K562 (cell line): ENCODE data around the gene ACSM5. TPM values are rescaled to one million over a fixed set of nuclear protein-coding genes. Genes with fewer than 3 reads are reported as not detected.
"Not testable (repeated sequence)": the region's sequence is repeated elsewhere in the genome, so short reads cannot be mapped to it uniquely, and the experiment has no call there.

ENCODE experiments used
- ATAC-seq: fragments of 200-7000 bp; cut with Tn5 transposase; 3 replicates; pipeline ENCODE4 v1.9.1; 2020; ENCODE audit warnings: moderate library complexity
- BruUV-seq: library from RNA; stranded (reverse); fragments of 400-500 nt; replicated peaks from 2 replicates; lab custom pipeline; 2021; lab: Mats Ljungman, UMichigan
- CTCF ChIA-PET: fragments of 300-600 bp; formaldehyde crosslinking; extraction: SDS; loops from one replicate; lab custom pipeline; 2021; ENCODE audit warnings: low intra/inter-chr PET ratio; lab: Yijun Ruan, JAX
- POLR2A ChIA-PET: fragments of 300-600, 350-650 bp; sonication (Branson Sonifier 250); formaldehyde crosslinking; extraction: SDS; loops from one replicate; lab custom pipeline; 2021; ENCODE audit warnings: antibody characterized with exemption, inconsistent platforms; lab: Yijun Ruan, JAX
- DNase-seq, 4 experiments: peaks; one replicate each; pipeline versions ENCODE4 v3.0.0 to v3.0.0-alpha.2; 2011 to 2018; ENCODE audit warnings: low spot score in 3 of 4, mixed read lengths in 3 of 4; ENCODE audit errors: extremely low read depth in 1 of 4
- FAIRE-seq: peaks from 2 replicates; lab custom pipeline; 2011; peaks lifted over from hg19 to GRCh38; lab: Jason Lieb, UNC
- H2AFZ ChIP-seq: 2 replicates; pipeline ENCODE4 v1.6.0; 2011; ENCODE audit warnings: low read depth, low read length, control low read depth, inconsistent platforms
- H3K27ac ChIP-seq: fragments of 200-600 bp; 3 replicates; pipeline ENCODE4 v1.8.0; 2011; ENCODE audit warnings: low read depth, mild to moderate bottlenecking, control low read depth, inconsistent platforms, low read length, moderate library complexity, mixed read lengths; ENCODE audit errors: extremely low read depth
- H3K27me3 ChIP-seq, 2 experiments: fragments of 300-600 bp in 1 of 2; 2 replicates in 1 of 2; 3 replicates in 1 of 2; pipeline versions ENCODE4 v1.6.0 to v1.8.0; 2011; ENCODE audit warnings: inconsistent platforms in 2 of 2, low read length in 2 of 2, mild to moderate bottlenecking in 1 of 2, mixed read lengths in 1 of 2, moderate library complexity in 1 of 2; ENCODE audit not compliant: control insufficient read depth in 2 of 2, insufficient read depth in 2 of 2
- H3K36me3 ChIP-seq: fragments of 300-600 bp; 3 replicates; pipeline ENCODE4 v1.8.0; 2011; ENCODE audit warnings: mild to moderate bottlenecking, low read length, inconsistent platforms; ENCODE audit not compliant: control insufficient read depth, insufficient read depth
- H3K4me1 ChIP-seq, 2 experiments: fragments of 200-600 bp in 1 of 2; replicated peaks in 1 of 2; 2 replicates in 1 of 2; 3 replicates in 1 of 2; pipeline versions ENCODE4 v1.5.1 to v1.8.0; 2011; ENCODE audit warnings: inconsistent platforms in 2 of 2, low read length in 2 of 2, mild to moderate bottlenecking in 1 of 2, mixed read lengths in 1 of 2, moderate library complexity in 1 of 2; ENCODE audit not compliant: control insufficient read depth in 2 of 2, insufficient read depth in 2 of 2
- H3K4me2 ChIP-seq: 2 replicates; pipeline ENCODE4 v1.6.1; 2011; ENCODE audit warnings: low read length, control low read depth, inconsistent platforms, mixed read lengths; ENCODE audit not compliant: insufficient read depth
- H3K4me3 ChIP-seq: fragments of 200-600 bp; sonication (generic), shearing (Covaris generic); 2 replicates; pipeline ENCODE4 v1.5.1; 2016; ENCODE audit warnings: control low read depth, inconsistent platforms
- H3K79me2 ChIP-seq: fragments of 200-600 bp; 3 replicates; pipeline ENCODE4 v1.8.0; 2011; ENCODE audit warnings: low read length, inconsistent platforms; ENCODE audit not compliant: control insufficient read depth, insufficient read depth
- H3K9ac ChIP-seq, 2 experiments: 2 replicates each; pipeline versions ENCODE4 v1.6.0 to v1.6.1; 2011; ENCODE audit warnings: low read depth in 2 of 2, low read length in 2 of 2, control low read depth in 1 of 2, inconsistent platforms in 1 of 2, mild to moderate bottlenecking in 1 of 2, mixed read lengths in 1 of 2; ENCODE audit not compliant: insufficient read depth in 1 of 2
- H3K9me1 ChIP-seq: one replicate; pipeline ENCODE4 v1.6.0; 2011; ENCODE audit warnings: inconsistent platforms, mild to moderate bottlenecking, low read length, moderate library complexity; ENCODE audit not compliant: control insufficient read depth, insufficient read depth
- H3K9me3 ChIP-seq: replicated peaks from 2 replicates; pipeline ENCODE4 v1.5.1; 2011; ENCODE audit warnings: low read depth, low read length, inconsistent platforms; ENCODE audit not compliant: control insufficient read depth, insufficient read depth
- H4K20me1 ChIP-seq: replicated peaks from 2 replicates; pipeline ENCODE4 v1.6.1; 2011; ENCODE audit warnings: low read length, inconsistent platforms, mixed read lengths; ENCODE audit not compliant: control insufficient read depth, insufficient read depth
- WGBS: fragments of 100-300 bp; shearing (Covaris generic); methylation state at CpG from one replicate; pipeline ENCODE4 v1.1.6; 2016; ENCODE audit warnings: low coverage, mixed read lengths; ENCODE audit not compliant: insufficient coverage; ENCODE audit errors: missing lambda C conversion rate; 5-methylcytosine and 5-hydroxymethylcytosine counted together
- in situ Hi-C: fragments of 300-500 bp; cut with MboI; formaldehyde crosslinking; loops from 4 replicates; pipeline ENCODE4 v1.15.0; 2018; ENCODE audit warnings: inconsistent platforms, mixed read lengths
- intact Hi-C: fragments of 100-400 bp; cut with micrococcal nuclease; formaldehyde crosslinking; loops from 2 replicates; pipeline ENCODE4 v1.14.2; 2022
- polyA plus RNA-seq, 8 experiments: library from polyadenylated mRNA; depleted of rRNA in 4 of 8; stranded (reverse) in 5 of 8; unstranded in 3 of 8; fragments of >200 nt; fragmentation: Nextera tagmentation in 2 of 8; fragmentation: Illumina TruSeq in 1 of 8; extraction: Ambion mirVana in 2 of 8; extraction: Trizol in 1 of 8; gene quantifications; 2 replicates each; pipeline versions ENCODE4 v1.2.1 to v1.2.3, GENCODE V29; 2011 to 2014; ENCODE audit warnings: inconsistent platforms in 1 of 8, missing spikeins in 1 of 8
- total RNA-seq, 7 experiments: library from RNA; depleted of rRNA in 6 of 7; stranded (reverse); fragments of >200 nt in 6 of 7; fragmentation: Illumina TruSeq in 2 of 7; extraction: Trizol in 2 of 7; gene quantifications; 2 replicates each; pipeline versions ENCODE4 v1.2.1 to v1.2.3, GENCODE V29; 2011 to 2021; ENCODE audit warnings: low replicate concordance in 1 of 7

The ACSM5 gene
- total and polyA plus RNA-seq, 9 of the 15 experiments (the other 6 are each of a cell fraction or from before 2014, with no cell fraction given) = not detected

DNA sequence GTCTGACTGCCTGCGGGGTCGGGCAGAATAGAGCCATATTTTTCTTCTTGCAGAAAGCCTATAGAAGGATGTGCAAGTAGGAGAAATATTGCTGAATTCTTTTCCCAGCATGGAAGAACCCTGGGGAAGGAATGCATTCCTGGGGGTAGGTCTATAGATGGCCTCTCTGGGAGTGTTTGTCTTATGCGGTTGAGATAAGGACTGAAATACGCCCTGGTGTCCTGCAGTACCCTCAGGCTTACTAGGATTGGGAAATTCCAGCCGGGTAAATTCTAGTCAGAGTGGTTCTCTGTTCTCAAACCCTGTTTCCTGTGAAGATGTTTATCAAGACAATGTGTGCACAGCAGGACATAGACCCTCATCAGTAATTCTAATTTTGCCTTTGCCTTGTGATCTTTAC, 44.3 kb downstream of the ACSM5 start:
- H3K79me2 ChIP-seq, H3K36me3 ChIP-seq, H4K20me1 ChIP-seq, H3K9me3 ChIP-seq, H3K9ac ChIP-seq, DNase-seq, in situ Hi-C loops, H2AFZ ChIP-seq, ATAC-seq, H3K9me1 ChIP-seq, intact Hi-C loops, BruUV-seq, H3K4me1 ChIP-seq, FAIRE-seq, H3K4me2 ChIP-seq, CTCF ChIA-PET, POLR2A ChIA-PET, H3K4me3 ChIP-seq, H3K27ac ChIP-seq, H3K27me3 ChIP-seq: not testable (repeated sequence)
- WGBS = no CpG with 5 or more reads among the region's 5 CpGs

DNA sequence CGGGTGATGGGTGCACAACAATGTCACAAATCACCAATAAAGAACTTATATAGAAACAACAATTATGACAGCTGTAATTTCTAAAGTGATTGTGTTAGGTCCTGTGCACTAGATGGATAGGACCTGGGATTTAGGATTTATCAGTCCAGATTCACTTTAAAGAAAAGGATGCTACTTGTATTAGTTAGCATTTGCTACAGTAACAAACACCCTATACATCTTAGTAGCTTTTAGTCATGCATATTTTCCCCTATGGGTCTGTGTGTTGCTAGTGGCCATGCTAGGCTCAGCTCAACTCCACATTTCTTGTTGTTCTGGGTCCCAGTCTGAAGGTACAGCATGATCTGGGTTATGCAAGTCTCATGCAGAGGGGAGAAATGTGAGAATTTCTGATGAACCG, 49.9 kb downstream of the ACSM5 start:
- H2AFZ ChIP-seq, H3K4me3 ChIP-seq, CTCF ChIA-PET, H4K20me1 ChIP-seq, DNase-seq, H3K79me2 ChIP-seq, H3K9ac ChIP-seq, in situ Hi-C loops, ATAC-seq, H3K27ac ChIP-seq, FAIRE-seq, POLR2A ChIA-PET, H3K9me1 ChIP-seq, intact Hi-C loops, H3K27me3 ChIP-seq, BruUV-seq, H3K36me3 ChIP-seq, H3K4me1 ChIP-seq, H3K4me2 ChIP-seq, H3K9me3 ChIP-seq: not testable (repeated sequence)
- 5% methylated on average over 2 of the region's 2 CpGs for WGBS

- H3K4me3 ChIP-seq, H3K9me3 ChIP-seq, POLR2A ChIA-PET, H4K20me1 ChIP-seq, BruUV-seq, FAIRE-seq, DNase-seq, H3K4me1 ChIP-seq, H3K9me1 ChIP-seq, H2AFZ ChIP-seq, H3K4me2 ChIP-seq, intact Hi-C loops, ATAC-seq, in situ Hi-C loops, H3K9ac ChIP-seq, H3K36me3 ChIP-seq, CTCF ChIA-PET, H3K79me2 ChIP-seq, H3K27ac ChIP-seq, H3K27me3 ChIP-seq: not testable (repeated sequence)
- no CpG with 5 or more reads among the region's 4 CpGs for WGBS
These were observed 51.0 kb downstream of the ACSM5 start for GRCh38 chr16:20460313-20460712.
